ENCODE measurements around the gene PHF12.

DNA sequence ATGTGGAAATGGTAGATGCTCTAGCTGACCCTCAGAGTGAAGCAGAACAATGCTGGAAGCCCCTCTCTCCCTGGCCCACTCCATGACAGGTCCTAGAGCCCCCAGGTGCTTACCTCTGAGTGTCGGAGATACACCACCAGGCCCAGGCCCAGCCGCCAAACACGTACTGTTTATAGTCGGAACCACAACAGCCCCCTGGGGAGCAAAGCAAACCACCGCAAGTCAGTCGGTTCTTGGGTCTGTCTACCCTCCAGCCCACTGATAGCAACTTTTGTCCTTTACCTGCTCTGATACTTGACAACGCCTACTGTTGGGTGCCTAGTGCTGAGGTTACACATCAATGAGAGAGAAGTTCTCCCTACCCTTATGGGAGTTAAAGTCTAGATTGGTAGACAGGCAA lies 62.5 kb downstream of the PHF12 start:
- TF ChIP-seq, protein P1, sequence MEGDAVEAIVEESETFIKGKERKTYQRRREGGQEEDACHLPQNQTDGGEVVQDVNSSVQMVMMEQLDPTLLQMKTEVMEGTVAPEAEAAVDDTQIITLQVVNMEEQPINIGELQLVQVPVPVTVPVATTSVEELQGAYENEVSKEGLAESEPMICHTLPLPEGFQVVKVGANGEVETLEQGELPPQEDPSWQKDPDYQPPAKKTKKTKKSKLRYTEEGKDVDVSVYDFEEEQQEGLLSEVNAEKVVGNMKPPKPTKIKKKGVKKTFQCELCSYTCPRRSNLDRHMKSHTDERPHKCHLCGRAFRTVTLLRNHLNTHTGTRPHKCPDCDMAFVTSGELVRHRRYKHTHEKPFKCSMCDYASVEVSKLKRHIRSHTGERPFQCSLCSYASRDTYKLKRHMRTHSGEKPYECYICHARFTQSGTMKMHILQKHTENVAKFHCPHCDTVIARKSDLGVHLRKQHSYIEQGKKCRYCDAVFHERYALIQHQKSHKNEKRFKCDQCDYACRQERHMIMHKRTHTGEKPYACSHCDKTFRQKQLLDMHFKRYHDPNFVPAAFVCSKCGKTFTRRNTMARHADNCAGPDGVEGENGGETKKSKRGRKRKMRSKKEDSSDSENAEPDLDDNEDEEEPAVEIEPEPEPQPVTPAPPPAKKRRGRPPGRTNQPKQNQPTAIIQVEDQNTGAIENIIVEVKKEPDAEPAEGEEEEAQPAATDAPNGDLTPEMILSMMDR (conservative IDR thresholded peaks at IDR 0.05): no peak
- no peak for TF ChIP-seq EZH2 (IDR thresholded peaks at IDR 0.05; ENCODE audit: low read depth)
